ENCODE results near the gene MS4A6E.

The MS4A6E gene

DNA sequence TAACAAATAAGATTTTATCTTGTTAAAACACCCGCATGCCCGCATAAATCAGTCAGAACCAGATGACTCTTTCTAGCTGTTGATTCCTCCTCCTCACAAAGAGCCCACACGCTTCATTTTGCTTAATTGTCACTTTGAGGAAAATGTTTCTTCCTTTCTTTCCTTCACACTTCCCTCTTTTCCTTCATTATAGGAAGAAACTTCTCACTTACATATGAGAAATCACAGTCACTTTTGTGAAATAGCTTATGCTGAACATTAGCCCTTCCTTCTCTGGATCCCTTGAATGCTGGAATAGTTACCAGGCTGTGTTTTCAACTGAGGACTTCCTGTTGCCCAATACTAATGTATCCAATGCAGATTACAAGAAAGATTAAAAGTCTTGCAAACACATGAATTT, 5.8 kb downstream of the MS4A6E start:
- no peak for DNase-seq (ENCODE audit: low read depth, low spot score)
- no peak overlapping the region for H3K4me3 ChIP-seq (ENCODE audit: low read depth, low read length)
- TF ChIP-seq, protein P1, sequence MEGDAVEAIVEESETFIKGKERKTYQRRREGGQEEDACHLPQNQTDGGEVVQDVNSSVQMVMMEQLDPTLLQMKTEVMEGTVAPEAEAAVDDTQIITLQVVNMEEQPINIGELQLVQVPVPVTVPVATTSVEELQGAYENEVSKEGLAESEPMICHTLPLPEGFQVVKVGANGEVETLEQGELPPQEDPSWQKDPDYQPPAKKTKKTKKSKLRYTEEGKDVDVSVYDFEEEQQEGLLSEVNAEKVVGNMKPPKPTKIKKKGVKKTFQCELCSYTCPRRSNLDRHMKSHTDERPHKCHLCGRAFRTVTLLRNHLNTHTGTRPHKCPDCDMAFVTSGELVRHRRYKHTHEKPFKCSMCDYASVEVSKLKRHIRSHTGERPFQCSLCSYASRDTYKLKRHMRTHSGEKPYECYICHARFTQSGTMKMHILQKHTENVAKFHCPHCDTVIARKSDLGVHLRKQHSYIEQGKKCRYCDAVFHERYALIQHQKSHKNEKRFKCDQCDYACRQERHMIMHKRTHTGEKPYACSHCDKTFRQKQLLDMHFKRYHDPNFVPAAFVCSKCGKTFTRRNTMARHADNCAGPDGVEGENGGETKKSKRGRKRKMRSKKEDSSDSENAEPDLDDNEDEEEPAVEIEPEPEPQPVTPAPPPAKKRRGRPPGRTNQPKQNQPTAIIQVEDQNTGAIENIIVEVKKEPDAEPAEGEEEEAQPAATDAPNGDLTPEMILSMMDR (IDR thresholded peaks at IDR 0.05; ENCODE audit: low read depth, low read length): no peak
- in situ Hi-C loops (cut with HindIII; ENCODE audit: low sequenced_read_pairs): no loop called here

DNA sequence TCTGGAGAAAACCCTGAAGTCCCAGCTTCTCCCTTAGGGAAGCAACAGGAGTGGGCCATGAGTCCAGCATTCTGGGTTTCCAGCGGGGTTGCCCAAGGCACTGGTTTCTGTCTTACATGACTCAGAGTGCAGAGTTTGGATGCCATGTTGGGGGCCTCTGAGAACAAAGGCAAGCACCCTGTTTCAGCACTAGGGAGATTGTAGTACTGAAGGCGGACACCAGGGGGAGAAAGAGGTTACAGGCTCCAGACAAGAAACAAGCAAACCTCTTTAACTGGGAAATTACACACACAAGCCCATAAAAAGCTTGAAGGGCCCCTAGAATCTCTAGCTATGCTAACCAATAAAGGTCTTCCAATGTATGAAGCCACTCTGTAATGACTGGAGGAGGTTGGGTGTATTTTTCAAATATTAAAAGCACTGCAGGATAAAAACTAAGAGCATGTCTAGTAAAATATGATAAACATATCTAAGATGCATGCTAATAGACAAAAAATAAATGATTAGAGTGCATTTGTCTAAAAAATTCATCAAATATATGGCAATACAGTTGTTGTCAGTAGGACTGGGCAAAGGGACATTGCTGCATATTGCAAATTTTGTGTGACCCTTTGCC, 7.1 kb downstream of the MS4A6E start:
- in situ Hi-C loops (cut with HindIII; ENCODE audit: low sequenced_read_pairs): no loop called here
- TF ChIP-seq, protein P1 (IDR thresholded peaks at IDR 0.05; ENCODE audit: low read depth, low read length): peak; percentile 61
- peak; percentile 14 for DNase-seq (ENCODE audit: low read depth, low spot score)
- H3K4me3 ChIP-seq (ENCODE audit: low read depth, low read length): no peak overlapping the region

DNA sequence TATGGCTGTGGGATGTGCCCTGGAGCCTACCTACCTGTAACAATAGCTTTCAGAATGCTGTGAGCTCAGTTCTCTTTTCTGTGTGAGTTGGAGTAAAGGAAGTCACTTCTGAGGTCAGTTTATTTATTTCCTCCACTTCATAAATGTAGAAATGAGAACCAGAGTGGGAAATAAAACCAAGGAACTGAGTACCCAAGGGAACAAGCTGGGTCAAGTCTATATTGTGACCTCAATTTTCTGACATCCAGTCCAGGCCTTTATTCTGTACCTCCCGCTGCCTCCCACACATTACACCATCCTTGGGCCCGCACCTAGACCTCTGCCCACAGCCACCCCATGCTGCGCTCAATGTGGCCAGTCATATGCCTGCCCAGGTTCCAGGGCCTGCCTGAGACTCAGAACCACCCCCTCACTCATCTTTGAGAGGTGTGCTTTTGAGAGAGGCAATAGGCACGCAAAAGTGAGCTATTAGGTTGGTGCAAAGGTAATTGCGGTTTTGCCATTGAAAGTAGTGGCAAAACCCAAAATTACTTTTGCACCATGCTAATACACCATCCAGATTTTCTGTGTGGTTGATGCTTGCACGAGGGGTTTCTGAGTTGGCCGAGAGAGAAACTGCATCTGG, 9.8 kb downstream of the MS4A6E start:
- in situ Hi-C loops (cut with HindIII; ENCODE audit: low sequenced_read_pairs): no loop called here
- TF ChIP-seq, protein P1 (IDR thresholded peaks at IDR 0.05; ENCODE audit: low read depth, low read length): no peak
- no peak overlapping the region for H3K4me3 ChIP-seq (ENCODE audit: low read depth, low read length)
- no peak for DNase-seq (ENCODE audit: low read depth, low spot score)

DNA sequence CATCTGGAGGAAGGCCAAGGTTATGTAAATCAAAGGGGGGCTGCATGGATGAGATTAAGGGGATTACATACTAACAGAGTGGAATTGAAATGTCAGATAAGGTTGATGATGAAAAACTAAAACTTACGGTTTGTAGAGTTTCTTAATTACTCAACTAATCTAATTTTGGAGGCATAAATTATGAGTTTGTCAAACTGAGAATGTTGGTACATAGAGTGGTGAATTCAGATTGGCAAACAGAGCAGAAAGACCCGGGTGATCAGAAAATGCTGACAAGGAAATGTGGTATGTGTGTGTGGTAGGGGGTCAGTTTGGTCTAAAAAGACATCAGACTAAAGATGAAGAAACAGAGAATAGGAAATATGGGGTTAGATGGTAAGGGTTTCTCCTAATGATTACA, 11.0 kb downstream of the MS4A6E start:
- no peak overlapping the region for H3K4me3 ChIP-seq (ENCODE audit: low read depth, low read length)
- TF ChIP-seq, protein P1 (IDR thresholded peaks at IDR 0.05; ENCODE audit: low read depth, low read length): no peak
- DNase-seq (ENCODE audit: low read depth, low spot score): no peak
- in situ Hi-C loops (cut with HindIII; ENCODE audit: low sequenced_read_pairs): no loop called here

DNA sequence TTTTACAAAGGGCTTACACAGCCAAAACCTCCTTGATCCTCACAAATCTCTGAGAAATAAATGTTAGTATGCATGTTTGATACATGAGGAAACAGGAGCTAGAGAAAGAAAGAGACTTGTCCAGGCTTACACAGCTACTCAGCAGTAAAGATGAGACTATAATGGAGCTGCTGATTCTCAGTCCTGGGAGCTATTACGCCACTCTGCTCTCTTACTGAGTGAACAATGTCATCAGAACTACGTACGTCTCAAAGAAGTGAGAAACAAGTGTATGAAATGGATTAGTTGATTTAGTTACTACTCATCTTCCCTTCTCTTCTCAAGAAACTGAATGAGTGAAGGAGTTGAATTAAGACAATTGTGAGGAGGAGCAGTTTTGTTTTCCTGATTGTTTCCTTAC, 12.3 kb downstream of the MS4A6E start:
- TF ChIP-seq, protein P1 (IDR thresholded peaks at IDR 0.05; ENCODE audit: low read depth, low read length): no peak
- no peak overlapping the region for H3K4me3 ChIP-seq (ENCODE audit: low read depth, low read length)
- DNase-seq (ENCODE audit: low read depth, low spot score): no peak
- in situ Hi-C loops (cut with HindIII; ENCODE audit: low sequenced_read_pairs): no loop called here

DNA sequence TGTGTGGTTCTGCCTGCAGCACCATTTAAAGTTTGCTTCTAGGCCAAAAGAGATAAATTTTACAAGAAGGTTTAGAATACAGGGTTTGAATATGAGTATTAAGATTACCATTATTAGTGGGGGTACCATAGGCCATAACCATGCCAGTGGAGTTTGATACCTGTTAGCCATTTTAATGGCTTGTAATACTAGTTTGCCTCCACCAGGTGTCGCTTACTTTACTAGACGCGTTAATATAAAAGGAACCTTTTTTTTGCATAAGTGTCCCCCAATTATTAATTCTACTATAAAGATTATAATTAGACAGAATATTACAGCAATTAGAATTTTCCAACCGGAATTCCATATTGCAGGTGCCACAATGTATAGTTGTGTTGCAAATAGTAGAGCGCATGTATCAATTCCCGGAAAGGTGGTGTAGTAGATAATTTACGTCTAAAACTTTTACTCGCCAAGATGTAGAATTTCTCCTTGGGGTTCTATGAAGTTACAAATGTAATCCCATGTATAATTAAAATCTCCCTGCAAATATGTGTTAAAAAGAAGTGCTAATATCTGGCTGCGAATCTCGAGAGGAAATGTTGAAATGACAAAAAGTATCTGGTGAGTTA, 16.1 kb downstream of the MS4A6E start:
- no peak for DNase-seq (ENCODE audit: low read depth, low spot score)
- in situ Hi-C loops (cut with HindIII; ENCODE audit: low sequenced_read_pairs): no loop called here
- H3K4me3 ChIP-seq (ENCODE audit: low read depth, low read length): no peak overlapping the region
- TF ChIP-seq, protein P1 (IDR thresholded peaks at IDR 0.05; ENCODE audit: low read depth, low read length): peak; percentile 22
